Measurements from ENCODE around the gene RAPGEF6.

DNA sequence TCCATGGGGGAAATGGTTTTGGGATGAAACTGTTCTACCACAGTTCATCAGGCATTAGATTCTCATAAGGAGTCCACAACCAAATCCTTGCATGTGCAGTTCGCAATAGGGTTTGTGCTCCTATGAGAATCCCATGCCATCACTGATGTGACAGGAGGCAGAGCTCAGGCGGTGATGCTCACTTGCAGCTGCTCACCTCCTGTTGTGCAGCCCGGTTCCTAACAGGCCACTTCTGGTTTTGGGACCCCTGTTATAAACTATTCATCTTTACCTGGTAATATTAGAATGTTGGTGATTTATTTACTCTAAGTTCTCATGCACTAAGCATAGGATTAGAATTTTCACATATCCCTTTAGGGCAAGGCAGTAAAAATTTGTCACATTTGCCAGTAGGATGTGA lies 248.9 kb downstream of the RAPGEF6 start:
- TF ChIP-seq, protein P1, sequence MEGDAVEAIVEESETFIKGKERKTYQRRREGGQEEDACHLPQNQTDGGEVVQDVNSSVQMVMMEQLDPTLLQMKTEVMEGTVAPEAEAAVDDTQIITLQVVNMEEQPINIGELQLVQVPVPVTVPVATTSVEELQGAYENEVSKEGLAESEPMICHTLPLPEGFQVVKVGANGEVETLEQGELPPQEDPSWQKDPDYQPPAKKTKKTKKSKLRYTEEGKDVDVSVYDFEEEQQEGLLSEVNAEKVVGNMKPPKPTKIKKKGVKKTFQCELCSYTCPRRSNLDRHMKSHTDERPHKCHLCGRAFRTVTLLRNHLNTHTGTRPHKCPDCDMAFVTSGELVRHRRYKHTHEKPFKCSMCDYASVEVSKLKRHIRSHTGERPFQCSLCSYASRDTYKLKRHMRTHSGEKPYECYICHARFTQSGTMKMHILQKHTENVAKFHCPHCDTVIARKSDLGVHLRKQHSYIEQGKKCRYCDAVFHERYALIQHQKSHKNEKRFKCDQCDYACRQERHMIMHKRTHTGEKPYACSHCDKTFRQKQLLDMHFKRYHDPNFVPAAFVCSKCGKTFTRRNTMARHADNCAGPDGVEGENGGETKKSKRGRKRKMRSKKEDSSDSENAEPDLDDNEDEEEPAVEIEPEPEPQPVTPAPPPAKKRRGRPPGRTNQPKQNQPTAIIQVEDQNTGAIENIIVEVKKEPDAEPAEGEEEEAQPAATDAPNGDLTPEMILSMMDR (IDR thresholded peaks at IDR 0.05): no peak
- TF ChIP-seq POLR2A (IDR thresholded peaks at IDR 0.05): no peak

All from heart left ventricle (tissue), 13 donors.